Activated CD4-positive, alpha-beta memory T cell treated with anti-CD3 and anti-CD28 coated beads, Interleukin-2, amount 10 ng/mL, durations not matched to agents 7 days and 5 days (primary cell): Measurements from ENCODE around the gene FERMT2. TPM values are rescaled to one million over a fixed set of nuclear protein-coding genes. Genes with fewer than 3 reads are reported as not detected.
A peak's percentile ranks its signal among the peaks of the same experiment; 100 is the strongest.

Source experiments
- CTCF ChIA-PET: fragments of 350-600 bp; sonication (Branson Sonifier 250); formaldehyde crosslinking; loops from one replicate; lab custom pipeline; 2021; ENCODE audit warnings: antibody characterized with exemption, inconsistent platforms; lab: Charles Lee
- POLR2A ChIA-PET: fragments of 350-600 bp; sonication (Branson Sonifier 250); formaldehyde crosslinking; loops from one replicate; lab custom pipeline; 2021; ENCODE audit warnings: antibody characterized with exemption; lab: Charles Lee
- DNase-seq: peaks from one replicate; pipeline ENCODE4 v3.0.0-alpha.2; 2020
- H3K27ac Mint-ChIP-seq: one replicate; pipeline ENCODE4 v1.8.0; 2021; ENCODE audit warnings: mild to moderate bottlenecking, mixed read lengths
- H3K27me3 Mint-ChIP-seq: one replicate; pipeline ENCODE4 v1.8.0; 2021; ENCODE audit warnings: mixed read lengths
- H3K36me3 Mint-ChIP-seq: one replicate; pipeline ENCODE4 v1.8.0; 2021; ENCODE audit warnings: low read depth, mixed read lengths
- H3K4me1 Mint-ChIP-seq: one replicate; pipeline ENCODE4 v1.8.0; 2021; ENCODE audit warnings: mixed read lengths
- H3K4me3 Mint-ChIP-seq: one replicate; pipeline ENCODE4 v1.8.0; 2021; ENCODE audit warnings: mild to moderate bottlenecking, mixed read lengths
- H3K9me3 Mint-ChIP-seq: one replicate; pipeline ENCODE4 v1.8.0; 2021; ENCODE audit warnings: mixed read lengths
- total RNA-seq, 2 experiments: library from RNA; stranded (reverse); gene quantifications; one replicate each; pipeline ENCODE4 v1.2.3, GENCODE V29; 2021

Gene FERMT2
- total RNA-seq, 2 experiments from 2014 or later: 1.8 to 2.8 TPM

- no peak for DNase-seq
- Mint-ChIP-seq H3K36me3 (no peaks in the 10 kb centered on the region), H3K4me3 (no peak overlapping the region), H3K9me3 (no peaks in the 10 kb centered on the region), H3K27me3 (peaks cover 40% of the 10 kb centered on the region), H3K4me1 (peaks cover 16% of the 10 kb centered on the region), H3K27ac (no peak overlapping the region)
- ChIA-PET POLR2A (no interaction called here), CTCF (interaction anchor here (0.5 kb wide), 1 partner anchor 81 kb away, joined by 3 read pairs; no protein-coding TSS in a partner anchor)
Observed at GRCh38 chr14:52954346-52955214, 3.7 kb upstream of the FERMT2 start.

- ChIA-PET CTCF (interaction anchor here (0.7 to 2.5 kb wide), 3 partner anchors 9 to 49 kb away, joined by 3 to 7 read pairs (median 4); no protein-coding TSS in a partner anchor), POLR2A (interaction anchor here (1.5 kb wide), 1 partner anchor 10 kb away, joined by 4 read pairs; no protein-coding TSS in a partner anchor)
- Mint-ChIP-seq H3K27me3 (peaks cover 60% of the 10 kb centered on the region), H3K36me3 (no peaks in the 10 kb centered on the region), H3K9me3 (no peaks in the 10 kb centered on the region), H3K27ac (no peak overlapping the region), H3K4me1 (peaks cover 20% of the 10 kb centered on the region), H3K4me3 (peak overlapping the region; percentile 31)
- no peak for DNase-seq
Observed at GRCh38 chr14:52951681-52952554, 1.1 kb upstream of the FERMT2 start.

- H3K27me3 Mint-ChIP-seq: peaks cover 61% of the 10 kb centered on the region
- CTCF ChIA-PET: no interaction called here
- no peaks in the 10 kb centered on the region for H3K36me3 Mint-ChIP-seq
- POLR2A ChIA-PET: interaction anchor here (1.5 kb wide), 1 partner anchor 8 kb away, joined by 4 read pairs; no protein-coding TSS in a partner anchor
- no peak for DNase-seq
- no peaks in the 10 kb centered on the region for H3K9me3 Mint-ChIP-seq
- no peak overlapping the region for H3K27ac Mint-ChIP-seq
- peak overlapping the region; percentile 77 for H3K4me3 Mint-ChIP-seq
- H3K4me1 Mint-ChIP-seq: peaks cover 20% of the 10 kb centered on the region
Observed at GRCh38 chr14:52950410-52950897, 396 bp downstream of the FERMT2 start.

- CTCF ChIA-PET: no interaction called here
- POLR2A ChIA-PET: no interaction called here
- H3K27ac Mint-ChIP-seq: no peak overlapping the region
- H3K9me3 Mint-ChIP-seq: no peaks in the 10 kb centered on the region
- no peak for DNase-seq
- H3K4me3 Mint-ChIP-seq: peak overlapping the region; percentile 77
- H3K27me3 Mint-ChIP-seq: peaks cover 59% of the 10 kb centered on the region
- no peaks in the 10 kb centered on the region for H3K36me3 Mint-ChIP-seq
- peaks cover 20% of the 10 kb centered on the region for H3K4me1 Mint-ChIP-seq
Observed at GRCh38 chr14:52949711-52950409, 990 bp downstream of the FERMT2 start.

- Mint-ChIP-seq H3K36me3 (no peaks in the 10 kb centered on the region), H3K4me1 (peaks cover 20% of the 10 kb centered on the region), H3K4me3 (peak overlapping the region; percentile 77), H3K27me3 (peaks cover 54% of the 10 kb centered on the region), H3K27ac (no peak overlapping the region), H3K9me3 (no peaks in the 10 kb centered on the region)
- POLR2A ChIA-PET: interaction anchor here (1.3 kb wide), 1 partner anchor 30 kb away, joined by 3 read pairs; no protein-coding TSS in a partner anchor
- DNase-seq: no peak
- CTCF ChIA-PET: interaction anchor here (0.9 to 1.2 kb wide), 2 partner anchors 11 to 29 kb away, joined by 3 read pairs; no protein-coding TSS in a partner anchor
Observed at GRCh38 chr14:52949249-52949648, 1.6 kb downstream of the FERMT2 start.

- Mint-ChIP-seq H3K36me3 (no peaks in the 10 kb centered on the region), H3K27me3 (peaks cover 52% of the 10 kb centered on the region), H3K9me3 (no peaks in the 10 kb centered on the region), H3K4me1 (peaks cover 20% of the 10 kb centered on the region), H3K27ac (no peak overlapping the region), H3K4me3 (no peak overlapping the region)
- POLR2A ChIA-PET: interaction anchor here (1.3 kb wide), 1 partner anchor 30 kb away, joined by 3 read pairs; no protein-coding TSS in a partner anchor
- DNase-seq: no peak
- CTCF ChIA-PET: interaction anchor here (0.9 to 1.2 kb wide), 2 partner anchors 12 to 29 kb away, joined by 3 read pairs; no protein-coding TSS in a partner anchor
Observed at GRCh38 chr14:52948836-52949235, 2.0 kb downstream of the FERMT2 start.

GRCh38 chr14:52948039-52948438 is 2.8 kb downstream of the FERMT2 start:
- ChIA-PET POLR2A (interaction anchor here (1.3 kb wide), 1 partner anchor 29 kb away, joined by 3 read pairs; no protein-coding TSS in a partner anchor), CTCF (interaction anchor here (1.2 kb wide), 1 partner anchor 28 kb away, joined by 3 read pairs; no protein-coding TSS in a partner anchor)
- Mint-ChIP-seq H3K4me1 (peaks cover 20% of the 10 kb centered on the region), H3K4me3 (no peak overlapping the region), H3K36me3 (no peaks in the 10 kb centered on the region), H3K27ac (no peak overlapping the region), H3K9me3 (no peaks in the 10 kb centered on the region), H3K27me3 (peaks cover 49% of the 10 kb centered on the region)
- DNase-seq: no peak

GRCh38 chr14:52944254-52944653 is 6.6 kb downstream of the FERMT2 start:
- Mint-ChIP-seq H3K36me3 (no peaks in the 10 kb centered on the region), H3K27me3 (peaks cover 19% of the 10 kb centered on the region), H3K4me1 (peaks cover 2% of the 10 kb centered on the region), H3K4me3 (no peak overlapping the region), H3K27ac (no peak overlapping the region), H3K9me3 (no peaks in the 10 kb centered on the region)
- no peak for DNase-seq
- POLR2A ChIA-PET: interaction anchor here (0.7 kb wide), 1 partner anchor 20 kb away, joined by 3 read pairs; no protein-coding TSS in a partner anchor
- CTCF ChIA-PET: interaction anchor here (1.1 kb wide), 1 partner anchor 9 kb away, joined by 3 read pairs; no protein-coding TSS in a partner anchor

GRCh38 chr14:52939427-52939826 is 11.4 kb downstream of the FERMT2 start:
- DNase-seq: no peak
- no peaks in the 10 kb centered on the region for H3K9me3 Mint-ChIP-seq
- peaks cover 6% of the 10 kb centered on the region for H3K27me3 Mint-ChIP-seq
- CTCF ChIA-PET: no interaction called here
- no peak overlapping the region for H3K27ac Mint-ChIP-seq
- no peaks in the 10 kb centered on the region for H3K4me1 Mint-ChIP-seq
- POLR2A ChIA-PET: no interaction called here
- H3K4me3 Mint-ChIP-seq: no peak overlapping the region
- H3K36me3 Mint-ChIP-seq: no peaks in the 10 kb centered on the region

- Mint-ChIP-seq H3K27ac (no peak overlapping the region), H3K4me3 (no peak overlapping the region), H3K9me3 (no peaks in the 10 kb centered on the region), H3K27me3 (peaks cover 9% of the 10 kb centered on the region), H3K36me3 (no peaks in the 10 kb centered on the region), H3K4me1 (no peaks in the 10 kb centered on the region)
- no peak for DNase-seq
- ChIA-PET POLR2A (no interaction called here), CTCF (no interaction called here)
Observed at GRCh38 chr14:52937869-52938268, 13.0 kb downstream of the FERMT2 start.

GRCh38 chr14:52937306-52937705 is 13.5 kb downstream of the FERMT2 start:
- H3K27ac Mint-ChIP-seq: no peak overlapping the region
- no peaks in the 10 kb centered on the region for H3K36me3 Mint-ChIP-seq
- ChIA-PET CTCF (no interaction called here), POLR2A (no interaction called here)
- no peak for DNase-seq
- no peaks in the 10 kb centered on the region for H3K4me1 Mint-ChIP-seq
- H3K9me3 Mint-ChIP-seq: no peaks in the 10 kb centered on the region
- no peak overlapping the region for H3K4me3 Mint-ChIP-seq
- H3K27me3 Mint-ChIP-seq: peaks cover 9% of the 10 kb centered on the region

GRCh38 chr14:52936437-52936836 is 14.4 kb downstream of the FERMT2 start:
- CTCF ChIA-PET: no interaction called here
- POLR2A ChIA-PET: interaction anchor here (1.0 kb wide), 1 partner anchor 10 kb away, joined by 3 read pairs; no protein-coding TSS in a partner anchor

More at GRCh38 chr14:52936437-52936836, 14.4 kb downstream of the FERMT2 start:
- Mint-ChIP-seq H3K36me3 (no peaks in the 10 kb centered on the region), H3K27ac (no peak overlapping the region), H3K4me3 (no peak overlapping the region), H3K9me3 (no peaks in the 10 kb centered on the region), H3K27me3 (peaks cover 9% of the 10 kb centered on the region), H3K4me1 (no peaks in the 10 kb centered on the region)
- no peak for DNase-seq
